ENCODE data around the gene CHD9.
"Not testable (repeated sequence)": the region's sequence is repeated elsewhere in the genome, so short reads cannot be mapped to it uniquely, and the experiment has no call there.

The CHD9 gene

GRCh38 chr16:53281859-53282258, 227.1 kb downstream of the CHD9 start:
- no peak for DNase-seq (ENCODE audit: low read depth)

GRCh38 chr16:53282328-53282727, 227.5 kb downstream of the CHD9 start:
- DNase-seq (ENCODE audit: low read depth), result no peak

- no peak for DNase-seq (ENCODE audit: low read depth)
Observed at GRCh38 chr16:53282975-53283946, 228.5 kb downstream of the CHD9 start.

DNA sequence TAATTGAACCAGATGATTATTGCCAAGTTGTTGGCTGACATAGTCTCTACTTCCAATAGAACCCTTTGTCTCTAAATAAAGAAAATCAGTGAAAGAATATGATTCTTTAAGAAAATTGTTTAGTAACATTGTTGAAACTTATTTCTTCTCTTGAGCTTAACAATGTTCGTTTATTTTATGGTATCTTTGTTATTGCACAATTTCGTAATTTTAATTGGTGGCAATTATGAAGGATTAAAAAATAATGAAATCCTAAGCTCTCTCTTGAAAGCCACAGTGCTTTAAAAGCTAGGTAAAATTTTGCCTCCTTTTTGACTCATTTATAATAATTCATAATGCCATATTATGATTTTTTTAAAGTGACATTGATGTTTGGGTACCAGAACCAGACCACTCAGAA, 230.4 kb downstream of the CHD9 start:
- DNase-seq (ENCODE audit: low read depth), result no peak

- DNase-seq (ENCODE audit: low read depth), result no peak
Observed at GRCh38 chr16:53290520-53290919, 235.7 kb downstream of the CHD9 start.

GRCh38 chr16:53291757-53292392, 237.1 kb downstream of the CHD9 start:
- DNase-seq (ENCODE audit: low read depth), result no peak

- DNase-seq (ENCODE audit: low read depth), result no peak
Observed at GRCh38 chr16:53297477-53297876, 242.7 kb downstream of the CHD9 start.

DNA sequence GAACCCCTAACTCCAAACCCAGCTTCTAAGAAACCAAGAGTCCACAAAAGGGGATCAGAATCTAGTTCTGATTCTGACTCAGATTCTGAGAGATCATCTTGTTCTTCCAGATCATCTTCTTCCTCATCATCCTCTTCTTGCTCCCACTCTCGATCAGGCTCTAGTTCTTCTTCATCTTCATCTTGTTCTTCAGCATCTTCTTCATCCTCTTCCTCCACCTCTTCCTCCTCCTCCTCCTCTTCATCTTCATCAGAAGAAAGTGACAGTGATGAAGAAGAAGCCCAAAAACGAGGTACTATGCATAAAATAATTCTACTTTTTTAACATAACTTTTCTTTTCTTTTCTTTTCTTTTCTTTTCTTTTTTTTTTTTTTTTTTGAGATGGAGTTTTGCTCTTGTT, 249.5 kb downstream of the CHD9 start:
- DNase-seq (ENCODE audit: low read depth), result no peak

- DNase-seq (ENCODE audit: low read depth), result no peak
Observed at GRCh38 chr16:53305743-53306142, 251.0 kb downstream of the CHD9 start.

DNA sequence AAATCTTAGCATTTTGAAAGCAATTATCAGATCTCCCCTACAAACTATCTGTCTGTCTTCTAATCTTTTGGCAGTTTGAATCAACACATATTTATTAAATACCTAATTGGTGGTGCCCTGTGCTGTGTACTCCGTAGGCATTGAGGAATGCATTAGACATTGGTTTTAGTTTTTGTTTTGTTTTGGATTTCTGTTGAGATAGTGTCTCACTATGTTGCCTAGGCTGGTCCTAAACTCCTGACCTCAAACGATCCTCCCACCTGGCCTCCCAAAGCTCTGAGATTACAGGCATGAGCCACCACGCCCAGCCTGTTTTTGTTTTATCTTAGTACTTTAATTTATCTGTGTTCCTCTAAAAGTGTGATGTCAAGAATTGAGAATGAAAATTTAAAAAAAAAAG, 254.7 kb downstream of the CHD9 start:
- no peak for DNase-seq (ENCODE audit: low read depth)

DNA sequence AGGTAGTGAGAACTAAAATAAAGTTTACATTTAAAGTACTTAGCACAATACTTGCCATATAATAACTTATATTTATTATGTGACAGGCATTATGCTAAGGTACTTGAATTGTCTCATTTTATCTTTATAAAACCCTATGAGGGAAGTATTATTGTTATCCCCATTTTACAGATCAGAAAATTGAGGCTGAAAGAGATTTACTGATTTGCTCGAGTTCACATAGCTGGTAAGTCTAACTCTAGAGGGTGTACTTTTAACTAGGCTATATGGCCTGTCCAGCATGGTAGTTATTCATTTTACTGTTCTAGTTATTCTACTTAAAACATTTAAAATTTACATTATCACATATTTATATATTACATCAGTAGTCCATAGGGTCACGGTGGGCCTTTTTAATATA, 266.2 kb downstream of the CHD9 start:
- DNase-seq (ENCODE audit: low read depth), result no peak

DNA sequence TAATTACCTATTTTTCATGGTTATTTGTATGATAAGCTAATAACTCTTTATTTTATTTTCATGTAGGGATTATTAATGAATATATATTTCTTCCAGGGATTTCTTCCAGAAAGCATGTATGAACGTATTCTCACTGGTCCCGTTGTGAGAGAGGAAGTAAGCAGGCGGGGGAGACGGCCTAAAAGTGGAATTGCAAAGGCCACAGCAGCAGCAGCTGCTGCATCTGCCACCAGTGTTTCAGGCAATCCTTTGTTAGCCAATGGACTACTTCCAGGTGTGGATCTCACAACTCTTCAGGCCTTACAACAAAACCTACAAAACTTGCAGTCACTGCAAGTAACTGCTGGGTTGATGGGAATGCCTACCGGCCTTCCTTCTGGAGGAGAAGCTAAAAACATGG, 269.1 kb downstream of the CHD9 start:
- DNase-seq (ENCODE audit: low read depth), result no peak

GRCh38 chr16:53330991-53331390, 276.2 kb downstream of the CHD9 start:
- DNase-seq (ENCODE audit: low read depth), result not testable (repeated sequence)

DNA sequence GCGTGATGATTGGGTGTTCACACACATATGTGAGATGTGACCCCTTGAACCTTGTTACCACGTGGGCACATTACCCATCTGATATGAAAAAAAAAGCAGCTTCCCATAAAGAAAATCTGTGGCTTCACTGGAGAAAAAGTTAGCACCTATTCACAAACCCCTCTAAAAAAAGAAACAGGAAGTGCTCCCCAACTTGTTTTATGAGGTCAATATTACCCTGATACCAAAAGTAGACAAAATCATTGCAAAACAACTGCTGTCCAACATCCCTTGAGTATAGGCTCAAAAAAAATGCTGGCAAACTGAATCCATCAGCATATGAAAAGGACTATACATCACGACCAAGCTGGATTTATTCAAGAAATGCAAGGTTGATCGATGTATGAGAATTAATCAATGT, 279.8 kb downstream of the CHD9 start:
- no peak for DNase-seq (ENCODE audit: low read depth)

DNA sequence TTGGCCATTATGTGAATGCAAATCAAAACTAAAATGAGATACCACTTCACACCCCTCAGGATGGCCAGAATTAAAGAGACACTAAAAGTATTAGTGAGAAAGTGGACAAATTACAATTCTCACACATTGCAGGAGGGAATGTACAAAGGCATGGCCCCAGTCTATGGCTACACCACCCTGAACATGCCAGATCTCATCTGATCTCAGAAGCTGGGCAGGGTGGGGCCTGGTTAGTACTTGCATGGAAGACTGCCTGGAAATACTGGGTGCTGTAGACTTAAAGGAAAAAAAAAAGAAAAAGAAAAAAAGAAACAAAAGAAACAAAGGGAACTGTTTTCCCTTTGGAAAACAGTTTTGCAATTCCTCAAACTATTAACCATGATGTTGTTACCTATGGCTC, 282.5 kb downstream of the CHD9 start:
- no peak for DNase-seq (ENCODE audit: low read depth)

DNA sequence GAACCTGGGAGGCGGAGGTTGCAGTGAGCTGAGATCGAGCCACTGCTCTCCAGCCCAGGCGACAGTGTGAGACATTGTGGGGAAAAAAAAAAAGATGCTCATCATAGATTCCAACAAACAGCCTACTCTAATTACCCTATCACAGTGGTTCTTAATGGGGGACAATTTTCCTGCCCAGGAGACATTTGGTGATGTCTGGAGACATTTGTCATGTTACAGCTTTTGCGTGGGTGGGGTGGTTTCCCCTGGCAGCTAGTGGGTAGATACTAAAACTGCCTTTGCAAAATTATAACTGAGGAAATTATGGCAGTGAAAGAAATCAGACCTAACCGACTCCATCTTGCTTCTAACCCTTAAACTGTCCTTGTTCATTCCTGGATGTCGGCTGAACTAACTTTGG, 287.0 kb downstream of the CHD9 start:
- DNase-seq (ENCODE audit: low read depth), result no peak

DNA sequence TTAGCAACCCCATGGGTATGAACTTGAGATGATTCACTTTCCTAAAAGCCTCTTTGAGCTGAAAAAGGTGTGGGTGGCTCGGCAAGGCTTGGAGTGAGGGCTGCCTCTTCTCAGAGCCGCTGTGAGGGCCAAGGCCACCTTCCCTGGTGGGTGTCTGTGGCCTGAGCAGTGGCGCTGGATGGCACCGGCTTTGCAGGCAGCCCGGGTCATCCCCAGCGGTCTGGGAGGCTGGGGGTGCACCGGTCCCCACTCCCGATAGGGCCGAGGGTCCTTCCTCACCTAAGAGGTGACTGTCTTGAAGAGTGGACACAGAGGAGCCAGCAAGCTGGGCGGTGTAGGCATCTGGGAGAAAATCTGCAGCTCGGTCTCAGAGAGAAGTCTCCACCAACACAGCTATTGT, 300.3 kb downstream of the CHD9 start:
- DNase-seq (ENCODE audit: low read depth), result no peak

GRCh38 chr16:53356478-53357207, 301.9 kb downstream of the CHD9 start:
- DNase-seq (ENCODE audit: low read depth), result no peak

DNA sequence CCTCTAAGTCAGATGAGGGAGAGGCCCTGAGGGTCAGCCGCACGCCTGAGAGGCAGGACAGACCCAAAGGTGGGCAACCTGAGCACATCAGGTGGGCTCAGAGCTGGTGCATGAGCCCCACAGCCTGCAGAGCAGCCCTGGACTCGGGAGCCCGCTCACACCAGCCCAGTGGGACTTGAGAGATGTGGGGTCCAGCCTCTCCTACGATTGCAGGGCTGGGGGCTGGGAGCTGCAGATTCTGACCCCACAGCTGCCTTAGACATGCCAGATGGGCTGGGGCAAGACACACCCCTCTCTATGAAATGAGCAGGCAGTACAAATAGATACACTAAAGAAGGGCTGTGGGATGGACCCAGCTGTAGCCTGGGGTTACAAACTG, 302.4 kb downstream of the CHD9 start:
- DNase-seq (ENCODE audit: low read depth), result no peak

- DNase-seq (ENCODE audit: low read depth), result no peak
Observed at GRCh38 chr16:53357955-53358354, 303.2 kb downstream of the CHD9 start.

DNA sequence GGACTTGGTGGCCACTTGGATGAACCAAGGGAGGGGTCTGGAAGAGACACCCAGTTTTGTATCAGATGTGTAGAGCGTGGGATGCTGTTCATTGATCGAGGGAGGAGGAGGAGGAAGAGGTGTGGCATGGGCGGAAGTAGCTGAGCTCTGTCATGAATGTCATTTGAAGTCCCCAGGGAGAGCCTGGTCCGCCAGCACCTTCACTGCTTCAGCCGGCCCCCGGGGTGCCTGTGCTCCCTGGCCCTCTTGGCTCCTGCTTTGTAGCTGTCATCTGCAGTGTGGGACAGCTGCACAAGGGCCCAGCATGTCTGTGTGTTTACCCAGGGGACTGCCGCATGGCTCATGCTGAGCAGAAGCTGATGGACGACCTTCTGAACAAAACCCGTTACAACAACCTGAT, 304.1 kb downstream of the CHD9 start:
- DNase-seq (ENCODE audit: low read depth), result no peak

GRCh38 chr16:53369921-53370320, 315.1 kb downstream of the CHD9 start:
- no peak for DNase-seq (ENCODE audit: low read depth)

GRCh38 chr16:53370827-53371226, 316.0 kb downstream of the CHD9 start:
- no peak for DNase-seq (ENCODE audit: low read depth)
